NCI-H748 (cell line): ENCODE data around the gene TMEM175.
"Not testable (repeated sequence)": the region's sequence is repeated elsewhere in the genome, so short reads cannot be mapped to it uniquely, and the experiment has no call there.

Source experiments
- DNase-seq: peaks from one replicate; lab custom pipeline; 2025; ENCODE audit not compliant: unreplicated experiment; lab: John Stamatoyannopoulos, UW

Gene TMEM175

DNA sequence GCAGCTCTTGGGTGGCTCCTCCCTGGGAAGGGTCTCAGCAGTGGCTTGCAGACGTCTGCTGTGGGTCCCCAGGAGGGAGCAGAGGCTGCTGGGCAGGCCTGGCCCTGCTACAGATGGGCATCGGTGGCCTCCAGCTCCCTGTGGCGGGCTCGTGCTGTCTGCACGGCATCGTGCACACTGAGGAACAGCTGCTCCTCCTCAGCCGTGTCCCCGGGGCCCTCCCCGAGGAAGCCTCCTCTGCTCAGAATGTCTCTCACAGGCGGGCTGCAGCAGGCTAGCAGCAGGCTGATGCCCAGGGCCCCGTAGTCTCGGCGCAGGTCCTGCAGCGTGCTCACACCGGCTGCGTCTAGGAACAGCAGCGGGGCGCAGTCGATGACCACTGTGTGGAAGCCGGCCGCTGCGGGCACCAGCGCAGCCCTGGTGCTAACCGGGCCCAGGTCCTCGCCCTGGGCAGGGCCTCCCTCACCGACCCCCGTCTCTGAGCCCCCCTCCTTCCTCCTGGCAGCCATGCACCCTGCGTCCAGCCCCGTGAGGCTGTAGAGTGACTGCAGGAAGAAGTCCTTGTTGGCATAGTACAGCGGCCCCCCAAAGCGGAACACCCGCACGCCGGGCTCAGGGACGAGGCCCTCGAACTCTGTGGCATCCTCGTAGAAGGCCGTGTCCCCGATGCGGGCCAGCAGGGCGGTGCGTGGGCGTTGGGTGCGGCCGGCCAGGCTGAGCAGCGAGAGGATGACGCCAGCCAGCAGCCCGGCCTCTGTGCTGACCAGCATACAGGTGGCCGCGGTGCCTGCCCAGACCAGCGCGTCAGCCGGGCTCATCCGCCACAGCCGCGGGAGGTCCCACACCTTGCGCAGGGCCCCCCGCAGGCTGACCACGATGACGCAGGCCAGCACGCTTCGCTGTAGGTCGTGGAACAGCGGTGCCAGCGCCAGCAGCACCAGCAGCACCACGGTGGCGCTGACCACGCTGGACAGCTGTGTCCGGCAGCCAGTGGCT, 56.8 kb downstream of the TMEM175 start:
- no peak for DNase-seq

DNA sequence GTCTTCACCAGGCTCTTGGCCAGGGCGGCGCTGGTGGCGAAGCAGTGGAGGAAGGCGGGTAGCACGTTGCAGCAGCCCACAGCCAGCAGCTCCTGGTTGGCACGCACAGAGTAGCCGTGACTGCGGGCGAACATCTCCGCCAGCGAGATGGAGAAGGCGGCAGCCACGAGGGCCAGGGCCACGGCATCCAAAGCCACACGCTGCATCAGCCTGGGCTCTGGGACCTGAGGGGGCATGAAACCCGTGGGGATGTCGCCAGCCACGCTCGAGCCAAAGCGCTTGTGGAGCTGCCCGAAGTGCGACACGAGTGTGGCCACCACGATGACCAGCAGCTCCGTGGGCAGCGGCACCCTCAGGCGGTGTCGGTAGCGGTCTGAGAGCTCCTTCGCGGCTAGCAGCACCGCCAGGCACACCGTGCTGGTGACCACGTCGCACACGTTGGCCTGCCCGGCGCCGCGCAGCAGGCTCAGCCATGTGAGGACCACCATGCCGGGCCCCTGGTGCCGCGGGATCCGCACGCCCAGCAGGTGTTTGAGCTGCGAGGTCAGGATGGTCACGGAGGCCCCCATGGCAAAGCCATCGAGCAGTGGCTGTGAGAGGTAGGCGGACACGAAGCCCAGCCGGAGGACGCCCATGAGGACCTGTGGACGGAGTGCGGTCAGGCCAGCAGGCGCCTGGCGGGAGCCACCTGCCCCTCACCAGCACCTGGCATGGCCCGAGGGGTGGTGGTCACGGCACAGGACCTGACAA, 57.6 kb downstream of the TMEM175 start:
- no peak for DNase-seq

DNA sequence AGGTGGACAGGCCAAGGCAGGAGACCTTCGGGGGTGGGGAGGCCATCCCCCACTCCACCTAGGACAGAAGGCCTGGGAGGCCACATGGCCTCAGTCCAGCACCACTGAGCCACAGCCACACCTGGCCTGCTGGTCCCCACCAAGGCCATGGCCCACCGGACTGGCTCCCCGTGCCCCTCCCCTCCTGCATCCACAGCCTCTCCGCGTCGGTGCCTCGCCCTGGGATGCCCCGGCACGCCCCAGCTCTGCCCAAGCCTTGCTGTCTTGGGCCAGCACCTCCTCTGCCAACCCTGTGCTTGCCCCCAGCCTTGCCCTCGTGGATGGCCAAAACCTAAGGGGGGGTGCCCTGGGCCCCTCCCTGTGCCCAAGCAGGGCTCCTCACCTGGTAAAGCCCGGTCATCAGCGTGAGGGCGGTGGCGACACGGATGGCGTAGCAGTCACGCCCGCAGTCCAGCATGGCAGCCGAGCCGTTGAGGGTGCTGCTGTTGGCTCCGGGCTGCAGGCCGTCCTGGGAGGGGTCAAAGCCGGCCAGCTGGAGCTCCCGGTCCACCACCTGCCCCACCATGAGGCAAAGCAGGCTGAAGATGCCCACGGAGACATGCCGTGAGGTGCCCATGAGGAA, 58.6 kb downstream of the TMEM175 start:
- DNase-seq: no peak

DNA sequence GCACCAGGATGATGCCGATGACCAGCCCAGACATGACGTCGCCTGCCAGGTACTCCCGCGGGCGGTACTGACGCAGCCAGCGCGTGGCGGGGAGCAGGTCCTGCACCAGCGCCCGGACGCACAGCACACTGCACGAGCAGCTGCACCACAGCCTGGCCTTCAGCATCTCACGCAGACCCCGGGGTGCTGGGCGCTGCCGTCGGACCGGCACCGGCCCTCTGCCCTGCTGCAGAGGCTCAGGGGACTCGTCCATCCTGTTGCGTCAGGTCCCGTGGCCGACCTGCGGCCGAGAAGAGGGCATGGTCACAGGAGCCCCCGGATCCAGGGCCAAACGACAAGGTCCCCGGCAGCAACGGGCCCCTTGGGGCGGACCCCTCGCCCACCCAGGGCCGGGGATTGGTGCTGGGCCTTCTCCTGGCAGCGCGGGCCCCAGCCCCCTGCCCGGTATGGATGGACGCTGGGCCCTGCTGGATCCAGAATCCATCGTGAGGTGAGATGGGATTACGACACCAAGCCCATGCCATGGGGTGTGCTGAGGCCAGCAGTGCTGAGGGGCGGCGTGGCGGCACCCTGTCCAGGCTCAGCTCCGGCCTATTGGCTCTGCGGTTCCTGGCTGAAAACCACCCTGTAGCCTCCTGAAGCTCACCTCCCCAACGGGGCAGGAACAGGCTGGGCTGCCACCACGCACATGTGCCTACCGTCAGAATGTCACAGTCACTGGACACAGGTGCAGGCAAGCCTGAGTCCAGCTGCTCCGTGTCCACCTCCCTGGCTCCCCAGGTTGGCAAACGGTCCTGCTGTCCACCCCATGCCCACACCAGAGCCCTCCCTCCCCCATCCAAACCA, 59.4 kb downstream of the TMEM175 start:
- no peak for DNase-seq

DNA sequence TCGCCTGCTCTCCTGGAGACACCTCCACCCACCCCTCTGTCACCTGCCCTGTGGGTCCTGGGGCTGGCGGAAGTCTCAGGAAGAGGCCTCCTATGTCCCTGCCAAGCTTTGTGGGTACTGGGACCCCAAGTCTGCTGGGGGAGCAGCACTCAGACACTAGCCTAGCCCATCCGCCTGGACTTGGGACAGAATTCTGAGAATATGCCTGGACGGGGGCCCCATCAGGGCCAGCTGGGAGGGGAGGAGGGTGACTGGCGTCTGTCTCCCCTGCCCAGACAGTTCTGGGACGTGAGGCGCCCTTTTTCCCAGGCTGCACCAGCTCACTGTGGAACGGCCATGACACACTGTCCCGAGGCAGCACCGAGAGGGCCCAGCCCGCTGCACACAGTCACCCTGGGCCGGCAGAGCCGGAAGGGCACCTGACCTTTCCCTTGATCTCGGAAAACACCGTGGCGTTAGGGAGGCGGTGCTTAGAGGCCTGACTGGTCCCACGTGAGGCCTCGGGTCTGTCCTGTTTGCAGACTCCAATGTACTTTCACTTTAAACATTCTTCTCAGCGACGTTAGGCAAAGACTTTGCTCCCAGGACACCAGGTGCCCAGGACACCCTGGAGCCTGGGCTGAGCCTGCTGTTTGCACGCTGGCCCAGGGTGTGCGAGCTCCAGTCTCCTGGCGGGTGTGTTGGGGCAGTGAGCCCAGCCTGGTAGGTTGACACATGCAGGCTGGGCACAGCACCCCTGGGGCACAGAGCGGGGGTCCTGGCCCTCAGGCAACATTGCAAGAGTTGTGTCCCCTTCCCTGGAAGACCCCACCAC, 60.2 kb downstream of the TMEM175 start:
- no peak for DNase-seq

DNA sequence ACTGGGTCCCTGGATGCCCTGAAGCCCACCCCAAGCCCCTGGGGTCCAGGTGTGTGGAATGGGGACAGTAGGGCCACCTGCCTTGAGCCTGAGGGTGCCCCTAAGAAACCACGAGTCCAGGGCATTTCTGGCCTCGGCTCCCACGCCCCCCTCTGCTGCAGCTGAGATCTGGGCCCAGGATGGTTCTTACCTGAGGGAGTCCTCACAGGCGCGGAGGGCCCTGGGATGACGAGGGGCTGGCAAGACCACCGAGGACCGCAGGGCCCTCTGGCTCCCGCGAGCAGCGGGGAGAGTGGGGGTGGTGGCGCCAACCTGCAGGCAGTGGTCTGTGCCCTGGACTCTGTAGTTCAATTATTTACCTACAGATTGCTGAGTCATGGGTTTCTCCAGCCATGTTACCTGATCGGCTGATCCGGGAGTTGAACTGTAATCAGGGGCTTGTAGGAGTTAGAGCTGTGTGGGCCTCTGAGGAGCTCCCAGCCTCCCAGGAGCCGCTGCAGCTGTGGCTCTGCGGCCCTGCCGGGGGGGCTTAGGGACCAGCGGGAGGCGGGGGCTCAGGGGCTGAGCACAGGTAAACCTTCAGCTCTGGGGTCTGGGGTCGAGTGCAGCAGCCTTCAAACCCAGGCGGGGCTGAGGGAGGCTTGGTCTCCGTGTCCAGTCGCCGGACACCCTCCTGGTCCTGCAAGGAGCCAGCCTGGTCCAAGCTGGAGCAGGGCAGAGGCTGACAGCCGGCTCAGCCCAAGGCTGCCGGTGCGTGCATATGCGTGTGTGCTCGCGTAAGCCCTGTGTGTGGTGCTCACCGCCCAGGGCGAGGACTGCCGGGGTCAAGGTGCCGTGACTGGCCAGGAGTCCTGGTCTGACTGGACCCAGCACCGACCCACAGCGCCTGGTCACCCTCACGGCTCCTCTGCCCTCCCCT, 61.1 kb downstream of the TMEM175 start, which contains the start of gene SLC26A1:
Gene SLC26A1 (minus strand): TSS at position 294 of the 919 bp plus-strand sequence. CDS start 1,701 bp downstream, outside the sequence.
- DNase-seq: no peak

DNA sequence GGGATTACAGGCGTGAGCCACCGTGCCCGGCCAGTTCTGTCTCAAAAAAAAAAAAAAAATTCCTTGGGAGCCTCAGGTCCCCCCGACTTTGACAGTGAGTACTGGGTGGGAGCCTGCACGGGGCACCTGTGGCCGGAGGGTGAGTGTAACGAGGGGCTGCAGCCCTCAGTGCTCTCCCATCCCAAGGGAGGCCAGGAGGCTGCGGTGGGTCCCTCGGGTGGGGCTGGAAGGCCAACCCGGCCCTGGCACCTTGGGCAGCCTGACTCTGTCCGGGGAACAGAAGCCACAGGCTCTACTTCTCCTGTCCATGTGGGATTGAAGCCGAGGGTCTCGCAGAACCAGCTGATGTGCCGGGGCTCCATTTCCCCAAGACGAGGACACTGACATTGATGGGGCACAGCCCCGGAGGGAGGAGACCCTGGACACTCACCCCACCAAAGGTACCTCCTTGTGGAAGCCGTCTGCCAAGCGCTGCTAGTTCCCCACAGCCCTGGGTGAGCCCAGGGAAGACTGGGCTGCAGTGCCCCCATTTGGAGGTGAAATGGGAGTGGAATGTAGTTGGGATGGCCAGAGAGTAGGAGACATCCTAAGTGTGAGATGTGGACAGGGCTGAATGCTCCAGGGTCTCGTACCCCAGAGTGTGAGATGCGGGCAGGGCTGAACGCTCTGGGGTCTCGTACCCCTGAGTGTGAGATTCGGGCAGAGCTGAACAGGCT, 63.2 kb downstream of the TMEM175 start:
- DNase-seq: no peak

DNA sequence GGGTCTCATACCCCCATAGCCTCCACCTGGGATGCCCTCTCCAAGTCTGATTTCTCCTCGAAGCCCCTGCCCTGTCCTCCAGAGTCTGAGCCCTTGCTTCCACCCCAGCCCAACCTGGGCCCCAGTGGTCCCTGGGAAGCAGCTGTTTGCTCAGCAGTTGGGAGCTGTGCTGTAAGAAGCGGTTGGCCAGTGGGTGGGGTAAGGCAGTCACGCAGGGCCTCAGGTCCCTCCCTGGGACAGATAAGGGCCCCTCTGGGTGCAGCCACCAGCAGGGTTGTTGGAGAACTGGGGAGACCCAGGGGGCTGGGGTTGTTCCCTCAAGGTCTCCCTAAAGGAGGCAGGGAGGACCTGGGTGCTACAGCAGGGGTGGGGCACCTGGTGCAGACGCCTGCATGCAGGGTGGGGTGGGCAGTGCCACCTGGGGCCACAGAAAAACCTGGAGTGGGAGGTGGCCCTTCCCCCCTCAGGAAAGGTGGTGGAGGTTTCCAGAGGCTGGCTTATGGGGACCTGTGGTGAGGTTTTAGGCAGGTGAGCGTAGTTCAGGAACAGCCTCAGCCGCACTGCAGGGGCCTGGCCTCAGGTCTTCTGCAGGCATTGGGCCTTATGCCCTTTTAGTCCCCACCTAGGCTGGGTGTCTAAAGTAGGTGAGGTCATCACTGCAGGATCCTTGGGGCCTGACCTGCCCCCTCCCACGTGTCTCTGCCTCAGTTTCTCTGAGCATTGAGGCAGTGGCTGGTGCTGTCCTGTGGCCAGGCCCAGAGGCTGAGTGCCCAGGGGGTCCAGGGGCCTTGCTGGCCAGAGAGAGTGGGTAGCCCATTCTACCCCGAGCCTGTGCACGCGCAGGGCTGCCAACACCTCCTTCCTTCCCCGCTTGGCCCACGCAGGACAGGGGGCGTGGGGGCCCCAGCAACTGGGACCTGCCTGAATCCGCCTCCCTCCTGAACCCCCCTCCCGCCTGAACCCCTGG, 64.1 kb downstream of the TMEM175 start:
- DNase-seq: no peak

DNA sequence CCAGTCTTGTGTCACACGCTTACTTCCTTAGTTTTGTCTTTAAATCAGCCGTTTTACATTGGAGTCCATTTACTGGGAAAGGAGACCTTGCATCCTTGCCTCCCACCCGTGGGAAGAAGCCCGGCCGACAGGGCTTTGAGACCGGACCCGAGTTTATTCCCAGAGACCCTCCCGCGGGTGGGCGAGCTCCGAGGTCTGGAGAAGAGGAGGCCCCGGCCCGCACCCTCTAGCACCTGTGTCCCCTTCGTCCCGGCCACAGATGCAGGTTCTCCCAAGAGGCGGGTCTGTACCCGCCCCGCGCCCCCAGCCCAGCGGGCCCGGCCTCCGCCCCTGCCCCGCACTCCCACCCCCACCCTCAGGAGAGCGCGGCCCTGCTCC, 64.7 kb downstream of the TMEM175 start:
- no peak for DNase-seq

DNA sequence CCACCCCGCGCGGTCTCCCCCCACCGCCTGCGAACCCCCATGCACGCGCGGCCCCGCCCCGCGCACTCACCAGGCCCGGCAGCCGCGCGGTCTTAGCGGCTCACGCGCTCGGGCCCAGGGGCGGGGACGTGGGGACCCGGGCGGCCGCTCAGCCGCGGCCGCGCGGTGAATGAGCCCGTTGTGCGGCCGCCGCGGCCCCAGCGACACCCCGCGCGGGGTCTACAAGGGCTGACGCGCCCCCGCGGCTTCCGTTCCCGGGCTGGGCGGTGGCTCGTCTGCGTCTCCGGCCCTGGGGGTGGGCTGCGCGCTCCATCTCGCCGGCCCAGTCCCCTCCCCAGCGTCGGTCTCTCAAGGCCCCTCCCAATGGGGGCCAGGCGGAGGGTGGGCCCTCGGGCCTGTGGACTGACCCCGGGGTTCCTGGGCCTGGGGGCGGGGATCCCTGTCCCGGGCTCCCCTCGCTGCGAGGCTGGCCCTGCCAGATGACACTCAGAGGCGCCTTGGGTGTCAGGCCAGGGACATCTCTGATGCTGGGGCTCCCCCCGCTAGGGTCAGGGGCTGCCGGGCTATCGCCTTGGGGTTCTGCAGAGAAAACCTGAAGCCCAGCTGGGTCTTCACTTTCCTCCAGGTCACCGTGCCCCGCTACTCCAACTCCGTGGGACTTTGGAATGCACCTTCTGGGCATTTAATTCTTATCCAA, 65.3 kb downstream of the TMEM175 start:
- DNase-seq: peak; percentile 6

DNA sequence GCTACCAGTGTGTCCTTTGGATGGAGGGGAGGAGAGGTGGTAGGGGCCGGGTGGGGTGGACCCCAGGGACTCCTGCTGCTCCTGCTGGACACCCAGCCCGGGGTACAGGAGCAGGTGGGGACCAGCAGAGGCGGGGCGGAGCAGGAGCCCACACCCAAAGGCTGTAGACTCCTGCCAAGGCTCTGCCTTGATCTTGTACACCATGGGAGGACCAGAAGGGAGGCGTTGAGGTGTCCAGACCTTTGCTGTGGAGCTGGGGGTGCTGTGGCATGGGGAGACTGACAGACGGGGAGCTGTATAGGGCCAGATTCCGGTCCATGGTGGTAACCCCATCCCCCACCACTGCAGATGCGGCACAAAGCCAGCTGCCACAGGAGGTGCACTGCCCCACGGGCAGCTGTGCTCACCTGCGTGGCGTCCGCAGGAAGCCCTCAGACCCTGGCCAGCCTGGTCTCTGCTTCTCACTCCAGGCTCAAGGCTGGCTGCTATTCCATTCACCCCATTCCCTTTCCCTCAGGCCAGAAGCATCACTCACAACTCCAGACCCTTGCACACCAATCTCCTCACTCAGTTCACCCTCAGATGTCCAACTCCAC, 65.9 kb downstream of the TMEM175 start:
- DNase-seq: no peak

DNA sequence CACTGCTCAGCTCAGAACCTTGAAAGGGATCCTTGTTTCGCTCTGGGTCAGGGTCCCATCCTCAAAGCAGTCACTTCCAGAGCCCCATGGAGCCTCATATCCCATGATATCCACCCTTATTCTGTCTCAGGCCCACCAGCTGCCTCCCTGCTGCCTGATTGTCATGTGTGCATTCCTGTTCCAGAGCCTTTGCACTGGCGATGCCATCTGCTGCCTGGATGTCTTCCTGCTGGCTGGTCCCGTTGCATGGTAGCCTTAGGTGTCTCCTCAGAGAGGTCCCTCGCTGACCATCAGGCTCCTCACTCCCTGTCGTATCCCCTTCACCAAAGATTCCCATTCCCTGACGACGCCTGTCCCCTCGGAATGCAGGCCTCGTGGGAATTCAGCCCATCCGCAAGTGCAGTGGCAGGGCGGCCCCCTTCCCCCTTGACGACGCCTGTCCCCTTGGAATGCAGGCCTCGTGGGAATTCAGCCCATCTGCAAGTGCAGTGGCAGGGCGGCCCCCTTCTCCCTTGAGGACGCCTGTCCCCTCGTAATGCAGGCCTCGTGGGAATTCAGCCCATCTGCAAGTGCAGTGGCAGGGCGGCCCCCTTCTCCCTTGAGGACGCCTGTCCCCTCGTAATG, 67.1 kb downstream of the TMEM175 start:
- not testable (repeated sequence) for DNase-seq

DNA sequence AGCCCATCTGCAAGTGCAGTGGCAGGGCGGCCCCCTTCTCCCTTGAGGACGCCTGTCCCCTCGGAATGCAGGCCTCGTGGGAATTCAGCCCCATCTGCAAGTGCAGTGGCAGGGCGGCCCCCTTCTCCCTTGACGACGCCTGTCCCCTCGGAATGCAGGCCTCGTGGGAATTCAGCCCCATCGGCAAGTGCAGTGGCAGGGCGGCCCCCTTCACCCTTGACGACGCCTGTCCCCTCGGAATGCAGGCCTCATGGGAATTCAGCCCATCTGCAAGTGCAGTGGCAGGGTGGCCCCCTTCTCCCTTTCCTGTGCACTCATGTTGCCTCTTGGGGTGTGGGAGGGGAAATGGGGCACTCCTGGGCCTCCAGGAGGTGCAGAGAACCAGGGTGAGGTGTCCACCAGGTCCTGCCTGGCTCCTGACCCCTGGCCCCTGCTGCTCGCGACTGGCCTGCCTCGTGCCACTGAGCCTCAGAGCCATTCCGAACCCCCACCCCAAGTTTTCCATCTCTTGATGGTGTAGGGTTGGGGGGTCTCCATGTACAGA, 67.7 kb downstream of the TMEM175 start:
- no peak for DNase-seq

DNA sequence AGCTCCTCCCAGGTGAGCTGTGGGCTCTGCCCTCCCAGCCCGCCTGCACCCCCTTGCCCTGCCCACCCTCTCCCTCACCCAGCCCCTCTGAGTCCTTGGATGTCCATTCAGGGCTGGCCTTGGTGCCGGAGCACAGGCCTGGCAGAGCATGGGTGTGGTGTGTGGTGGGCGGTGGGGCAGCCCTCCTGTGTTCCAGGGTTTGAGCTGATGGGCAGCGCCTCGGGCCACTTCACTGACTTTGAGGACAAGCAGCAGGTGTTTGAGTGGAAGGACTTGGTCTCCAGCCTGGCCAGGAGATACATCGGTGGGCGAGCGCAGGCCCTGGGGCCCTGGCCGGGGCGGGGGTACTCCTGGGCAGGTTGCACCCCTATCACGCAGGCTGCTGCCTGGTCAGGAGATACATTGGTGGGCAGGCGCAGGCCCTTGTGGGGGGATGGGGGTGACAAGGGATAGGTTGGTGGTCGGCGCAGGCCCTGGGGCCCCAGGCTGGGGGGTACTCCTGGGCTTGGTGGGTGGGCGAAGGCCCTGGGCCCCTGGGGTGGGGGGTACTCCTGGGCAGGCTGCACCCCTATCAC, 68.5 kb downstream of the TMEM175 start:
- no peak for DNase-seq
